GM12892 (cell line): ENCODE results near the gene CDC42BPG.

Experiments used
- POLR2A ChIP-seq: IDR thresholded peaks from 2 replicates; pipeline ENCODE4 v1.6.1; 2011; ENCODE audit warnings: low read depth, low read length, control low read depth
- POLR2AphosphoS5 ChIP-seq: IDR thresholded peaks from 2 replicates; pipeline ENCODE4 v1.6.1; 2011; ENCODE audit warnings: low read depth, low read length, control low read depth

DNA sequence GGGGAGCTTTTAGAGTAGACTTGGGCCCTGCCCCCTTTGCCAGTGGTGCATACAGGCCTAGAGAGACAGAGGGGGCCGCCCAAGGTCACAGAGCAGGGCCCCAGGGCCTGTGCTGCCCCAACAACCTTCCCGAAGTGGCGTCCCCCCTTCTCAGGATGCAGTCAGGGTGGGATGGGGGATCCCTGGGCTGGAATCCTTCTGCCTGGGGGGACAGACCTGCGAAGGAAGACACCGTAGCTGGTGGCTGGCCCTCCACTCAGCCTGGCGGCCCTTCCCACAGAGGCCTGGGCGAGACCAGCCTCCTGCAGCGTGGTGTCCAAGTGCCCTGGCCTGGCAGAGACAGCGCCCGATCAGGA, 48.4 kb upstream of the CDC42BPG start:
- no peak for TF ChIP-seq POLR2AphosphoS5
- TF ChIP-seq POLR2A = no peak
